GM20431 (cell line): ENCODE results near the gene SRRM5.

ENCODE experiments used
- in situ Hi-C: fragments of 300-500 bp; cut with MseI, MboI; formaldehyde crosslinking; loops from one replicate; pipeline ENCODE4 v1.15.0; 2020; ENCODE audit warnings: low sequenced_read_pairs; ENCODE audit not compliant: unreplicated experiment

The SRRM5 gene

DNA sequence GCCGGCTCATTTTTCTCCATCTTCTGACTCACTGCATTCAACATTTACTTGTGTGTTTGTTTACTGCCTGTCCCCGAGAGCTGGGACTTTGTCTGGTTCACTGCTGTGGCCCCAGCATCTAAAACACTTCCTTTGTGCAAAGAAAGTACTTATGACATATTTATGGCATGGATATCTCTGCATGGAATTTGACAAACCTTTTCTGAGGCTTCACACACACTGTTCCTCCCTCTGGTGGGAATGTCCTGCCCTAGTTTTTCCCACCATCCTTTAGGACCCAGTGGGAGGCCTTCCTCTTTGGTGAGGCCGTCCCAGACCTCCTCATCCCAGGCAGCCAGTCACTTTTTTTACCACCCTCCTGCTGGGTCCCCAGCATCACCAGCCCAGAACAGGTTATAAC, 1.4 kb upstream of the SRRM5 start:
- in situ Hi-C loops, result no loop called here

GRCh38 chr19:43612374-43612773, 486 bp downstream of the SRRM5 start:
- in situ Hi-C loops, result no loop called here

DNA sequence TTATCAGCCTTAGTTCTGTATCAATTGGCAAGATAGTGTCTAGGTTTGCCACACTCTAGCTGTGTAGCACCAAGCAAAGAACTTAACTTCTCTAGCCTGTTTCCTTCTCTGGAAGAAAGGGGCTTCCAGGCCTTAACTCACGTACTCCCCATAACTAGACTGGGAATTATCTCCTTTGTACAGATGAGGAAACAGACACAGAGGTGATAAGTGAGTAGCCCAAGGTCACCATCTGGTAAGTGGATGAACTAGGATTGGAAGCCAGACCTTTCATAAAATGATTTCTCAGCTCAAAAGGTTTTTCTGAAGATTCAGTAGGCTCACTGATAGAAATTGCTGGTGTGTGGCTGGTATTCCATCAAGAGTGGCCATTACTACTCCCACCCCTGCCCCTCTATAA, 4.4 kb downstream of the SRRM5 start:
- in situ Hi-C loops, result no loop called here

DNA sequence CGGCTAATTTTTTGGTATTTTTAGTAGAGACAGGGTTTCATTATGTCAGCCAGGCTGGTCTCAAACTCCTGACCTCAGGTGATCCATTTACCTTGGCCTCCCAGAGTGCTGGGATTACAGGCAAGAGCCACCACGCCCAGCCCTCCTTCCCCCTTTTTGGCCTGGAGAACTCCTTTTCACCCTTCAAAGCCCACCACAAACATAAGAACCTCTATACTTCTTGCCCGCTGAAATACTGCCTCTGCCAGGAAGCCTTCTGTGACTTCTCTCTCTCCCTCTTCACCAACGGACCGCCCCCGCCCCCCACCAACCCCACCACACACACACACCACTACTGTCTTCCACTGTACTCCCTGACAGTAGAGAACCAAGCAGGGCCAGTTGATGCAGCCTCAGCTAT, 5.1 kb downstream of the SRRM5 start:
- in situ Hi-C loops, result no loop called here

GRCh38 chr19:43618921-43619261, 7.0 kb downstream of the SRRM5 start:
- in situ Hi-C loops, result no loop called here

DNA sequence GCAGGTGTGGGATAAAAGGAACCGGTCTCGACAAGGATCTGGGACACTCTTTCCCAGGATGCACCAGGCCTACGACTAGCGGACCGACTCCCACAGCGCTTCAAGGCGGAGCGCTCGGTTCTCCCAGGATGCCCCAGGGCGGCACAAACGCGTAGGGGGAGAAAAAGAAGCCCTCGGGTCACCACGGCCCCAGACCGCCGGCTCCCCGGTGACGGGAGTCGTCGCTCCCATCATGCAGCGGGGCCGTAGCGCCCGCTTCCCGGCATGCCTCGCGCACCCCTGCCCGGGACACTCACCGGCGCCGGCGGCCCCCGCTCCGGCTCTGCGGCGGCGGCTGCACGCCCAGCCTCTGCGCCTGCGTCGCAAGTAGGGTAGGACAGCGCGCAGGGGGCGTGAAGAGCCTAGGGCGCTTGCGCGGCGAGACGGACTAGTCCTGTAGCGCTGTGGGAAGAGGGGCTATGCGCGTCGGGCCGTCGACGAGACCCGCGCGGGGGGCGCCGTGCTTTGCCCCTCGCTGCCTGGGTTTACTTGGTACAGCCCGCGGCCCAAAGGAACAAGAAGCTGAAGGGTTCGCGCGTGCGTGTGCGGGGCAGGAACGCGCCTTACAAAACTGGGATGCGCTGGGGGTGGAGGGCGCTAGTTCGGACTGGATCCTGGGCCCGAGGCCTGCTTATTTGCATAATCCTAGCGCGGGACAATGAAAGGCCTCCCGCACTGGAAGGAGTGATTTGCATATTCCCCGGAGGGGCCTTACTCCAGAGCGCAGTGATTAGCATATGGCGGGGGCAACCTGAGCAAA, 7.6 kb downstream of the SRRM5 start, which contains the start of gene ZNF428:
Gene ZNF428 (minus strand): TSS at position 368 of the 799 bp plus-strand sequence. CDS start 5,325 bp downstream, outside the sequence.
- in situ Hi-C loops, result loop anchor here (10.0 kb wide), 1 partner anchor 195 kb away; no protein-coding TSS in a partner anchor

- in situ Hi-C loops, result loop anchor here (10.0 kb wide), 1 partner anchor 194 kb away; no protein-coding TSS in a partner anchor
Observed at GRCh38 chr19:43620061-43621001, 8.4 kb downstream of the SRRM5 start.

- in situ Hi-C loops, result loop anchor here (10.0 kb wide), 1 partner anchor 193 kb away; no protein-coding TSS in a partner anchor
Observed at GRCh38 chr19:43622070-43622469, 10.2 kb downstream of the SRRM5 start.

- in situ Hi-C loops, result loop anchor here (10.0 kb wide), 1 partner anchor 192 kb away; no protein-coding TSS in a partner anchor
Observed at GRCh38 chr19:43622956-43623355, 11.1 kb downstream of the SRRM5 start.

DNA sequence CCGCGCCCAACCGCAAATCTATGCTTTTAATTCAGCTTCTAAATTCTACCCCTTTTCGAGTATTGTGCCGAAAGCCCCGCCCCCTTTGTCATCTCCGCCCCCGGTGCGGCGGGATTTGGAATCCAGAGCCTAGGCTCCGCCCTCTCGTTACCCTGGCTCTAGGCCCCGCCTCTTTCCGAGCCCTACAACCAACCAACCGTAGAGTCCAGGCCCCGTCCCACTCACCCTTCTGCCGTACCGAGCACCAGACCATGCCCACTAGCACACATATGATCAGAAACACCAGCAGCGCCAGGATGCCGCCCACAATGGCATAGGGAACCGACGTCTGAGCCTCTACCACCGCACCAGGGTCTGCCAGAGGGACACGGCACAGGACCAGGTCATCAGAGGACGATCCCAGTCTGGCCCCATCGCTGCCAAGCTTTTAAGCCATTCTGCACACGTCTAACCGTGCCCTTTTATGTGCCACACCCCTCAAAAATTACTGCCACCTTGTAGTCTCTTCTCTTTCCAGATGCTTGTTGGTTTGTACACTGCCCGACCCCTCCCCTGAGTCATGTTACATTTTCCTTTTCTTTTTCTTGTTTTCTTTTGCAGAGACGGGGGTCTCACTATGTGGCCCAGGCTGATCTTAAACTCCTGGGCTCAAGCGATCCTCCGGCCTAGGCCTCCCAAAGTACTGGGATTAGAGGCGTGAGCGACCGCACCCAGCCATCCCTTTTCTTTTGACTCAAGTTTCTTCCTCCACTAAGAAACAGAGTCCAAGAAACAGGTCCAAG, 12.2 kb downstream of the SRRM5 start:
- in situ Hi-C loops, result loop anchor here (10.0 kb wide), 1 partner anchor 191 kb away; no protein-coding TSS in a partner anchor

GRCh38 chr19:43624933-43625332, 13.0 kb downstream of the SRRM5 start:
- in situ Hi-C loops, result loop anchor here (10.0 kb wide), 1 partner anchor 190 kb away; no protein-coding TSS in a partner anchor

GRCh38 chr19:43625918-43626579, 14.2 kb downstream of the SRRM5 start:
- in situ Hi-C loops, result loop anchor here (10.0 kb wide), 1 partner anchor 189 kb away; no protein-coding TSS in a partner anchor

- in situ Hi-C loops, result loop anchor here (10.0 kb wide), 1 partner anchor 188 kb away; no protein-coding TSS in a partner anchor
Observed at GRCh38 chr19:43626838-43627237, 14.9 kb downstream of the SRRM5 start.

- in situ Hi-C loops, result loop anchor here (10.0 kb wide), 1 partner anchor 186 kb away; no protein-coding TSS in a partner anchor
Observed at GRCh38 chr19:43628646-43629326, 16.9 kb downstream of the SRRM5 start.

- in situ Hi-C loops, result no loop called here
Observed at GRCh38 chr19:43631491-43631890, 19.6 kb downstream of the SRRM5 start.

GRCh38 chr19:43633520-43633919, 21.6 kb downstream of the SRRM5 start:
- in situ Hi-C loops, result no loop called here

GRCh38 chr19:43634068-43634467, 22.2 kb downstream of the SRRM5 start:
- in situ Hi-C loops, result no loop called here

- in situ Hi-C loops, result no loop called here
Observed at GRCh38 chr19:43634506-43634871, 22.6 kb downstream of the SRRM5 start.
